SK-N-SH (cell line): ENCODE data around the gene CAVIN4. TPM values are rescaled to one million over a fixed set of nuclear protein-coding genes. Genes with fewer than 3 reads are reported as not detected.

ENCODE experiments used
- CTCF ChIA-PET: fragments of 300-600, 350-600 bp; formaldehyde crosslinking; extraction: SDS; loops from one replicate; lab custom pipeline; 2021; lab: Yijun Ruan, JAX
- POLR2A ChIA-PET: fragments of 350-600 bp; sonication (Branson Sonifier 250); formaldehyde crosslinking; extraction: SDS; loops from one replicate; lab custom pipeline; 2020; ENCODE audit warnings: antibody characterized with exemption, inconsistent platforms; lab: Yijun Ruan, JAX
- DNase-seq: peaks from one replicate; pipeline ENCODE4 v3.0.0; 2012
- H2AFZ ChIP-seq: fragments of 200-600 bp; sonication (generic); 2 replicates; pipeline ENCODE4 v1.8.1; 2016; ENCODE audit warnings: antibody characterized with exemption, mild to moderate bottlenecking, low read depth
- H3F3A ChIP-seq: fragments of 200-600 bp; sonication (generic); replicated peaks from 2 replicates; pipeline ENCODE3; 2016; ENCODE audit warnings: antibody characterized with exemption, mild to moderate bottlenecking; ENCODE audit not compliant: insufficient read depth
- H3K27ac ChIP-seq, 2 experiments: fragments of 200-500 bp in 1 of 2; fragments of 200-600 bp in 1 of 2; sonication (Bioruptor generic) in 1 of 2; sonication (generic), shearing (Covaris generic) in 1 of 2; 2 replicates each; pipeline versions ENCODE4 v1.5.1 to v1.6.1; 2014 to 2016; ENCODE audit warnings: low read depth in 2 of 2, inconsistent platforms in 1 of 2, low read length in 1 of 2, mild to moderate bottlenecking in 1 of 2, mixed read lengths in 1 of 2
- H3K27me3 ChIP-seq: fragments of 200-600 bp; sonication (generic), shearing (Covaris generic); 2 replicates; pipeline ENCODE4 v1.6.1; 2016; ENCODE audit warnings: mixed run types; ENCODE audit not compliant: insufficient read depth
- H3K36me3 ChIP-seq, 2 experiments: fragments of 200-500 bp in 1 of 2; fragments of 200-600 bp in 1 of 2; sonication (Bioruptor generic) in 1 of 2; sonication (generic) in 1 of 2; replicated peaks in 1 of 2; 2 replicates each; pipeline versions ENCODE3 to v1.5.1; 2014 to 2016; ENCODE audit warnings: low read length in 1 of 2, mild to moderate bottlenecking in 1 of 2; ENCODE audit not compliant: insufficient read depth in 2 of 2, control insufficient read depth in 1 of 2
- H3K4me1 ChIP-seq, 2 experiments: fragments of 200-500 bp in 1 of 2; fragments of 200-600 bp in 1 of 2; sonication (Bioruptor generic) in 1 of 2; sonication (generic), shearing (Covaris generic) in 1 of 2; 2 replicates each; pipeline versions ENCODE4 v1.5.1 to v1.6.1; 2014 to 2016; ENCODE audit warnings: low read depth in 1 of 2, low read length in 1 of 2, mixed run types in 1 of 2; ENCODE audit not compliant: insufficient read depth in 2 of 2, control insufficient read depth in 1 of 2
- H3K4me2 ChIP-seq: fragments of 200-600 bp; sonication (generic), shearing (Covaris generic); 2 replicates; pipeline ENCODE4 v1.6.1; 2017; ENCODE audit warnings: mixed run types
- H3K4me3 ChIP-seq, 2 experiments: fragments of 200-500 bp in 1 of 2; fragments of 200-600 bp in 1 of 2; sonication (Bioruptor generic) in 1 of 2; sonication (generic), shearing (Covaris generic) in 1 of 2; 2 replicates each; pipeline versions ENCODE4 v1.5.1 to v1.8.1; 2014 to 2016; ENCODE audit warnings: low read depth in 2 of 2, inconsistent platforms in 1 of 2, low read length in 1 of 2, mild to moderate bottlenecking in 1 of 2, mixed read lengths in 1 of 2, moderate library complexity in 1 of 2
- H3K79me2 ChIP-seq: fragments of 200-600 bp; sonication (generic); 2 replicates; pipeline ENCODE4 v1.8.1; 2017; ENCODE audit warnings: mild to moderate bottlenecking; ENCODE audit not compliant: insufficient read depth
- H3K9ac ChIP-seq: fragments of 200-600 bp; sonication (generic); 2 replicates; pipeline ENCODE4 v1.6.1; 2017; ENCODE audit warnings: mixed run types
- H3K9me2 ChIP-seq: fragments of 200-600 bp; sonication (generic); 2 replicates; pipeline ENCODE4 v1.6.1; 2017; ENCODE audit warnings: mixed run types
- H3K9me3 ChIP-seq: fragments of 200-600 bp; sonication (generic); 2 replicates; pipeline ENCODE4 v1.6.1; 2017; ENCODE audit warnings: mixed run types, mild to moderate bottlenecking, moderate library complexity
- H4K20me1 ChIP-seq: fragments of 200-600 bp; sonication (generic); 2 replicates; pipeline ENCODE4 v1.6.1; 2017; ENCODE audit warnings: mild to moderate bottlenecking, mixed run types; ENCODE audit not compliant: insufficient read depth
- CHD2 ChIP-seq: fragments of 150-350 bp; IDR thresholded peaks from 2 replicates; pipeline ENCODE4 v1.6.1; 2018; ENCODE audit warnings: low read length; ENCODE audit not compliant: partially characterized antibody
- CTCF ChIP-seq: fragments of 200-600 bp; sonication (generic); IDR thresholded peaks from 2 replicates; pipeline ENCODE4 v1.6.1; 2017; ENCODE audit warnings: antibody characterized with exemption, mild to moderate bottlenecking, moderate library complexity
- ELF1 ChIP-seq: IDR thresholded peaks from 2 replicates; pipeline ENCODE4 v1.4.0; 2012
- EZH2phosphoT487 ChIP-seq: fragments of 200-600 bp; sonication (generic); IDR thresholded peaks from 2 replicates; pipeline ENCODE4 v1.6.1; 2017; ENCODE audit warnings: low read depth, mixed run types, mild to moderate bottlenecking, antibody characterized with exemption, moderate library complexity, borderline replicate concordance
- FOSL2 ChIP-seq: IDR thresholded peaks from 2 replicates; pipeline ENCODE4 v1.4.0; 2012; ENCODE audit warnings: low read depth, mild to moderate bottlenecking, moderate library complexity, borderline replicate concordance
- IRF3 ChIP-seq: fragments of 150-350 bp; IDR thresholded peaks from 2 replicates; pipeline ENCODE4 v1.6.1; 2016; ENCODE audit warnings: mild to moderate bottlenecking, low read depth, low read length
- JUND ChIP-seq: IDR thresholded peaks from 2 replicates; pipeline ENCODE4 v1.4.0; 2012
- MEF2A ChIP-seq: IDR thresholded peaks from 2 replicates; pipeline ENCODE4 v1.4.0; 2012; ENCODE audit warnings: low read depth, borderline replicate concordance
- MXI1 ChIP-seq: IDR thresholded peaks from 2 replicates; pipeline ENCODE4 v1.6.1; 2012; ENCODE audit warnings: mild to moderate bottlenecking, low read depth, low read length, improper control_type of control experiment
- NFIC ChIP-seq: IDR thresholded peaks from 2 replicates; pipeline ENCODE4 v1.4.0; 2012; ENCODE audit warnings: borderline replicate concordance
- NRF1 ChIP-seq: IDR thresholded peaks from 2 replicates; pipeline ENCODE4 v1.6.1; 2012; ENCODE audit warnings: low read depth, mild to moderate bottlenecking, low read length
- PBX3 ChIP-seq: IDR thresholded peaks from 2 replicates; pipeline ENCODE4; 2012
- POLR2AphosphoS5 ChIP-seq: IDR thresholded peaks from 2 replicates; pipeline ENCODE4 v1.6.1; 2012; ENCODE audit warnings: low read depth, low read length
- RCOR1 ChIP-seq: fragments of 150-350 bp; IDR thresholded peaks from 2 replicates; pipeline ENCODE4 v1.6.1; 2017; ENCODE audit warnings: antibody characterized with exemption, low read length
- REST ChIP-seq: IDR thresholded peaks from 2 replicates; pipeline ENCODE4 v1.6.1; 2012; ENCODE audit warnings: mild to moderate bottlenecking, low read depth, low read length, moderate library complexity
- RXRA ChIP-seq: IDR thresholded peaks from 2 replicates; pipeline ENCODE4 v1.4.0; 2012; ENCODE audit warnings: low read depth, mild to moderate bottlenecking, borderline replicate concordance
- TAF1 ChIP-seq: IDR thresholded peaks from 2 replicates; pipeline ENCODE4 v1.6.1; 2012; ENCODE audit warnings: low read depth, mild to moderate bottlenecking, low read length, moderate library complexity, borderline replicate concordance
- TEAD4 ChIP-seq: IDR thresholded peaks from 2 replicates; pipeline ENCODE4 v1.4.0; 2012; ENCODE audit warnings: mild to moderate bottlenecking, borderline replicate concordance; ENCODE audit not compliant: insufficient read depth
- USF1 ChIP-seq: IDR thresholded peaks from 2 replicates; pipeline ENCODE4 v1.4.0; 2012; ENCODE audit warnings: low read depth, borderline replicate concordance
- ZBTB33 ChIP-seq: IDR thresholded peaks from 2 replicates; pipeline ENCODE4 v1.4.0; 2012; ENCODE audit warnings: low read depth, borderline replicate concordance
- WGBS: methylation state at CpG from one replicate; pipeline ENCODE4 v1.1.6; 2017; ENCODE audit warnings: low lambda C conversion rate; 5-methylcytosine and 5-hydroxymethylcytosine counted together
- polyA plus RNA-seq, 3 experiments: library from polyadenylated mRNA; depleted of rRNA; stranded (reverse); fragments of >200 nt; gene quantifications; 2 replicates each; pipeline ENCODE4 v1.2.3, GENCODE V29; 2012

Gene CAVIN4
- polyA plus RNA-seq, 1 of the 3 experiments (the other 2 are of a cell fraction): 0.54 TPM

- TF ChIP-seq ZBTB33: no peak
These were observed 20.8 kb upstream of the CAVIN4 start (continued) for GRCh38 chr9:100557053-100557452.

GRCh38 chr9:100561256-100561655, 16.6 kb upstream of the CAVIN4 start:
- Histone ChIP-seq H2AFZ (no peak overlapping the region), H4K20me1 (no peaks in the 10 kb centered on the region), H3K79me2 (no peaks in the 10 kb centered on the region), H3K9ac (no peak overlapping the region), H3K27me3 (no peaks in the 10 kb centered on the region), H3K4me1 (no peaks in the 10 kb centered on the region), H3K9me3 (no peaks in the 10 kb centered on the region), H3F3A (peaks cover 3% of the 10 kb centered on the region), H3K27ac (no peak overlapping the region), H3K9me2 (no peaks in the 10 kb centered on the region), H3K36me3 (peaks cover 6 to 11% of the 10 kb centered on the region in 2 experiments), H3K4me3 (no peak overlapping the region)
- 83% methylated on average over 3 of the region's 3 CpGs for WGBS
- no peak for DNase-seq
- POLR2A ChIA-PET: no interaction called here
- CTCF ChIA-PET: interaction anchor here (1.3 kb wide), 1 partner anchor 71 kb away, joined by 3 read pairs; no protein-coding TSS in a partner anchor
- TF ChIP-seq NRF1 (no peak), RCOR1 (no peak), TEAD4 (no peak), MXI1 (no peak), TAF1 (no peak), POLR2AphosphoS5 (no peak), NFIC (no peak), REST (no peak), CTCF (no peak), JUND (no peak), MEF2A (no peak), EZH2phosphoT487 (no peak), ELF1 (no peak), RXRA (no peak), PBX3 (no peak), USF1 (no peak), CHD2 (no peak), FOSL2 (no peak), IRF3 (no peak)
- TF ChIP-seq, all 33 proteins: peak for 0
- H3K4me2 ChIP-seq: no peak overlapping the region
